K562 (cell line): ENCODE results near the gene TMEM30A. TPM values are rescaled to one million over a fixed set of nuclear protein-coding genes. Genes with fewer than 3 reads are reported as not detected.
A peak's percentile ranks its signal among the peaks of the same experiment; 100 is the strongest.

Experiments
- ARID4B ChIP-seq: sonication (generic); formaldehyde crosslinking; IDR thresholded peaks from 2 replicates; pipeline ENCODE4 v1.8.0; 2022; ENCODE audit warnings: mild to moderate bottlenecking, missing genetic modification reagents
- BCOR ChIP-seq: fragments of 450-650 bp; IDR thresholded peaks from 2 replicates; pipeline ENCODE4 v1.6.1; 2016
- C11orf30 ChIP-seq: fragments of 450-650 bp; IDR thresholded peaks from 2 replicates; pipeline ENCODE4 v1.6.1; 2016; ENCODE audit warnings: low read depth, mild to moderate bottlenecking
- CREB5 ChIP-seq: fragments of 250-450 bp; sonication (Bioruptor Pico); IDR thresholded peaks from 2 replicates; pipeline ENCODE4 v1.5.0; 2020; ENCODE audit warnings: mild to moderate bottlenecking
- ETV6 ChIP-seq, 3 experiments: fragments of 150-350 bp in 1 of 3; sonication (generic) in 1 of 3; formaldehyde crosslinking in 1 of 3; IDR thresholded peaks; 2 replicates each; pipeline versions ENCODE4 v1.6.1 to v1.8.0; 2014 to 2022; ENCODE audit warnings: borderline replicate concordance in 2 of 3, low read depth in 2 of 3, antibody characterized with exemption in 1 of 3, low read length in 1 of 3, mild to moderate bottlenecking in 1 of 3, missing genetic modification reagents in 1 of 3
- FOXP1 ChIP-seq: sonication (generic); formaldehyde crosslinking; IDR thresholded peaks from 2 replicates; pipeline ENCODE4 v1.8.0; 2022; ENCODE audit warnings: mild to moderate bottlenecking, missing genetic modification reagents
- GABPB1 ChIP-seq: sonication (generic); formaldehyde crosslinking; IDR thresholded peaks from 2 replicates; pipeline ENCODE4 v1.8.0; 2022; ENCODE audit warnings: mild to moderate bottlenecking, missing genetic modification reagents
- HDAC8 ChIP-seq: fragments of 450-650 bp; IDR thresholded peaks from 2 replicates; pipeline ENCODE4 v1.6.1; 2016; ENCODE audit warnings: mild to moderate bottlenecking, missing genetic modification characterization, moderate library complexity, missing compliant biosample characterization
- HINFP ChIP-seq: fragments of 450-650 bp; conservative IDR thresholded peaks from 2 replicates; pipeline ENCODE4 v1.6.1; 2016; ENCODE audit warnings: missing genetic modification characterization, low read depth, mild to moderate bottlenecking, control low read depth, missing compliant biosample characterization
- MLLT1 ChIP-seq, 2 experiments: fragments of 450-650 bp; IDR thresholded peaks; 2 replicates each; pipeline ENCODE4 v1.6.1; 2016
- MYC ChIP-seq, 2 experiments: fragments of 250-450 bp in 1 of 2; sonication (Bioruptor Pico) in 1 of 2; IDR thresholded peaks; 2 replicates each; pipeline versions ENCODE4 v1.5.1 to v1.6.1; 2012 to 2021; ENCODE audit warnings: low read depth in 2 of 2, borderline replicate concordance in 1 of 2, improper control_type of control experiment in 1 of 2, low read length in 1 of 2, mild to moderate bottlenecking in 1 of 2, moderate library complexity in 1 of 2
- NFRKB ChIP-seq: fragments of 450-650 bp; IDR thresholded peaks from 2 replicates; pipeline ENCODE4 v1.6.1; 2016; ENCODE audit warnings: low read depth
- POLR2H ChIP-seq: IDR thresholded peaks from 2 replicates; pipeline ENCODE4 v1.6.1; 2016; ENCODE audit warnings: missing genetic modification characterization, low read depth, mild to moderate bottlenecking, control low read depth, missing compliant biosample characterization, moderate library complexity
- RBM34 ChIP-seq: fragments of 200-400 bp; formaldehyde crosslinking; IDR thresholded peaks from 2 replicates; pipeline ENCODE4 v1.6.1; 2018; ENCODE audit warnings: low read length, borderline replicate concordance; ENCODE audit not compliant: insufficient read depth
- TEAD1 ChIP-seq, 2 experiments: fragments of 450-650 bp in 1 of 2; sonication (generic) in 1 of 2; formaldehyde crosslinking; IDR thresholded peaks; 2 replicates each; pipeline versions ENCODE4 v1.4.0 to v1.8.0; 2020 to 2022; ENCODE audit warnings: mild to moderate bottlenecking in 2 of 2, missing genetic modification reagents in 1 of 2
- ZNF174 ChIP-seq: fragments of 250-450 bp; sonication (Bioruptor Pico); IDR thresholded peaks from 2 replicates; pipeline ENCODE4 v1.4.0; 2020; ENCODE audit warnings: mild to moderate bottlenecking
- ZNF766 ChIP-seq: fragments of 200-800 bp; sonication (Bioruptor generic); conservative IDR thresholded peaks from 2 replicates; pipeline ENCODE4 v1.6.1; 2016; ENCODE audit warnings: missing genetic modification characterization, missing compliant biosample characterization
- ZNF79 ChIP-seq: fragments of 250-450 bp; sonication (Bioruptor Pico); IDR thresholded peaks from 2 replicates; pipeline ENCODE4 v1.4.0; 2020; ENCODE audit warnings: low read depth, mild to moderate bottlenecking, moderate library complexity
- polyA plus RNA-seq, 8 experiments: library from polyadenylated mRNA; depleted of rRNA in 4 of 8; stranded (reverse) in 5 of 8; unstranded in 3 of 8; fragments of >200 nt; fragmentation: Nextera tagmentation in 2 of 8; fragmentation: Illumina TruSeq in 1 of 8; extraction: Ambion mirVana in 2 of 8; extraction: Trizol in 1 of 8; gene quantifications; 2 replicates each; pipeline versions ENCODE4 v1.2.1 to v1.2.3, GENCODE V29; 2011 to 2014; ENCODE audit warnings: inconsistent platforms in 1 of 8, missing spikeins in 1 of 8
- total RNA-seq, 7 experiments: library from RNA; depleted of rRNA in 6 of 7; stranded (reverse); fragments of >200 nt in 6 of 7; fragmentation: Illumina TruSeq in 2 of 7; extraction: Trizol in 2 of 7; gene quantifications; 2 replicates each; pipeline versions ENCODE4 v1.2.1 to v1.2.3, GENCODE V29; 2011 to 2021; ENCODE audit warnings: low replicate concordance in 1 of 7

TMEM30A gene
- total and polyA plus RNA-seq, 9 of the 15 experiments (the other 6 are each of a cell fraction or from before 2014, with no cell fraction given) = 6.5 to 31.2 (median 16.3) TPM

GRCh38 chr6:75284632-75285282, at the start of gene TMEM30A (continued):
- TF ChIP-seq ARID4B (CRISPR knock-in tag) (peak; percentile 29; the same call in 1 of the 2 replicates), TEAD1 (CRISPR knock-in tag; IDR thresholded peaks at IDR 0.05) (no peak), ZNF766 (CRISPR knock-in tag) (no peak), RBM34 (no peak), HDAC8 (tag) (no peak), CREB5 (CRISPR knock-in tag) (no peak), POLR2H (tag) (peak; percentile 80), HINFP (tag) (no peak), ETV6 (IDR thresholded peaks at IDR 0.05; ENCODE audit: borderline replicate concordance in 1 of 2, low read depth in 2 of 2, low read length in 1 of 2) (no peak), ETV6 (CRISPR knock-in tag; IDR thresholded peaks at IDR 0.05; ENCODE audit: borderline replicate concordance) (no peak), BCOR (peak; percentile 56; the same call in 1 of the 2 replicates), FOXP1 (CRISPR knock-in tag) (0 out of 2 replicates have a peak, but pooled peaks have one; percentile 46), MYC (IDR thresholded peaks at IDR 0.05; ENCODE audit: low read depth, low read length) (no peak; the same call in none of the 2 replicates), MYC (CRISPR knock-in tag; IDR thresholded peaks at IDR 0.05; ENCODE audit: borderline replicate concordance, low read depth) (no peak), ZNF79 (no peak), NFRKB (peak; percentile 71; the same call in 1 of the 2 replicates), GABPB1 (CRISPR knock-in tag) (peak; percentile 92), C11orf30 (peak; percentile 91), ZNF174 (no peak), MLLT1 (IDR thresholded peaks at IDR 0.05) (peak in 1 of 2 experiments; percentile 62; a peak in 2 of 4 replicates)
